Activated naive CD4-positive, alpha-beta T cell (primary cell): ENCODE data around the gene PBOV1.

Experiments used
- DNase-seq, 4 experiments: peaks; one replicate each; lab custom pipeline; 2025; lab: John Stamatoyannopoulos, UW

PBOV1 gene

GRCh38 chr6:138218449-138218848 lies at the start of gene PBOV1:
PBOV1 (minus strand) TSS chr6:138218491; CDS start chr6:138218395, 96 bp downstream.
- DNase-seq = no peak

GRCh38 chr6:138266095-138266494 lies 47.8 kb upstream of the PBOV1 start:
- DNase-seq = no peak

DNA sequence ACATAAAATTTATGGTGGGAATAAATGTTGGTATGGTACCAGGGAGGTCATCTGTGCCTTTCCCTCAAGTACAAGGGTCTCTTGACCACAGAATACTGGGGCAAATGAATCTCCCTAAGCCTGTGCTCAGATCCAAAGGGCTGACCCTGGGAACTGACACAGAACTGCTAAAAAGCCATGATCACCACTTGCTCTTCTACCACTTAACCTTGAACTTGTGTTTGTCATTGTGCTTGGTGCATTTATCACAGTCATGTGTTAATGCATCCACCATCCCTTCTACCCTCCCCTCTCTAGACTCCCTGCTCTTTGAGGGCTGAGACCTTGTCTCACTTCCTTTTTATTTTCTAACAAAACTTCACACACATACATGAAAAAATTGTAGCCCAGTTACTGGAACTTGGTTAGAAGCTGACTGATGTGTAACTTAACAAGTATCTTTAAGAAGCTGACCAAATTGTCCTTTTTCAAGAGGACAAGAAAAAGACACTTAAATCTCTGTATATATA lies 46.1 kb upstream of the PBOV1 start:
- no peak for DNase-seq

DNA sequence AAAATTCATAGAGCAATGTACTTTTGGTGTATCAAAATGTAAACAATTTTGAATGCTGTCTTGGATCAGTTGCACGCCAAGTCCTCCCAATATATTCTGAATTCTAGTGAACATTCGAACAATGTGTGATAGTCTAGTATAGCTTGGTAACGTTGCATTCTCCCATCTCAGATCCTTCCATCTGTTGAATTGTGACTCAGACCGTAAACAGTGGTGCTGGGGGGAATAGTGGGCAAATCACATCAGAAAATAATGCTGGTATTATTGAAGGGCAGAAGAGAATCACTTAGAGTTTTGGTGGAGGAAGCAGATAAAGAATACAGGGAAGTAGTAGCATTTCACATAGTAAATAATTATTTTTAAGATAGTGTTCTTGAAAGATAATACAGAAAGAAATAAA lies 45.7 kb upstream of the PBOV1 start:
- DNase-seq = no peak

GRCh38 chr6:138261116-138261780 lies 43.0 kb upstream of the PBOV1 start:
- DNase-seq = no peak

DNA sequence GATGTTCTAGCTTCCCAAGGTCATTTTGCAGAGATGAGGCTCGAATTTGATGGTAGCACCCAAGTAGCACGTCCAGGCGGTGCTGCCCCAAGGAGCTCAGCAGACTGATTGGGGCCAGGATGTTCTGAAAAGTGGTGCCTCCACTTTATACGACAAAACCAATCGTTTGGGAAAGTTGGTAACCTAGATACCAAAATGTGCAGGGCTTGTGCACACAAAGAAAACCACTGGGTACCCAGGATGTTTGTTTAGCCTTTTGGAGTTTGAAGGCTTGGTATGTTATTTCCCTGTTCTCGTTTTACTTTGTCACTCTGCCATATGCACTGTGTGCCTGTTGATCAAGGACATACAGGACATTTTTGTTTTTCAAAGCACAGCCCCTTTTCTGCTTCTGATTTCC lies 40.7 kb upstream of the PBOV1 start:
- DNase-seq = no peak

- no peak for DNase-seq
Measured at GRCh38 chr6:138258197-138258596, 39.9 kb upstream of the PBOV1 start.

DNA sequence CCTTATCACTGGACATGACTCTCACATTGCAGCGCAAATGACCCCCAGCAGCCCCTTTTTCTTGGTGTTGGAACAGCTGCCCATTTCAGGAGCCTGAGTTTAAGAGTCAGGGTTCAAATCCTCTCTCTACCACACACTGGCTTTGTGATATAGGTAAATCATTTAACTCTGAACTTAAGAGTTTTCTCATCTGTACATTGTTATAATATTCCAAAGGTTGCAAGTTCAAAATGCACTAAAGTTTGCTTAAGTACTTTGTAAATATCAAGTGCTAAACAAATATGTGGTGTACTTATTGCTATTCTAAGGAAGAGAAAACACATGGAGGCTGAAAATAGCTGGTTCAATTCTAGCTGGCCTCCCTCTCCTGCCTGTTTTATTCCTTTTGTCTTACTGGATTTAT lies 39.3 kb upstream of the PBOV1 start:
- no peak for DNase-seq

DNA sequence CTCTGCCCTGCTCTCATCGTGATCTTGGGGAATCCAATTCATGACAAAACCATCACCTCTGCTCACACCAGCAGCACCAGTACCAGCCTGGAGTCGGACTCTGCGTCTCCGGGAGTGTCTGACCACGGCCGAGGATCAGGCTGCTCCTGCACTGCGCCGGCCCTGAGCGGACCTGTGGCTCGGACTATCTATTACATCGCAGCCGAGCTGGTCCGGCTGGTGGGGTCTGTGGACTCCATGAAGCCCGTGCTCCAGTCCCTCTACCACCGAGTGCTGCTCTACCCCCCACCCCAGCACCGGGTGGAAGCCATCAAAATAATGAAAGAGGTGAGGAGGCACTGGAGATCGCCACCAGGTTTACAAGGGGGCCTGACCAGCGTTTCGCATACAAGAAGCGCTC lies 37.2 kb upstream of the PBOV1 start:
- DNase-seq = no peak

- DNase-seq = no peak
Measured at GRCh38 chr6:138253731-138254130, 35.4 kb upstream of the PBOV1 start.

DNA sequence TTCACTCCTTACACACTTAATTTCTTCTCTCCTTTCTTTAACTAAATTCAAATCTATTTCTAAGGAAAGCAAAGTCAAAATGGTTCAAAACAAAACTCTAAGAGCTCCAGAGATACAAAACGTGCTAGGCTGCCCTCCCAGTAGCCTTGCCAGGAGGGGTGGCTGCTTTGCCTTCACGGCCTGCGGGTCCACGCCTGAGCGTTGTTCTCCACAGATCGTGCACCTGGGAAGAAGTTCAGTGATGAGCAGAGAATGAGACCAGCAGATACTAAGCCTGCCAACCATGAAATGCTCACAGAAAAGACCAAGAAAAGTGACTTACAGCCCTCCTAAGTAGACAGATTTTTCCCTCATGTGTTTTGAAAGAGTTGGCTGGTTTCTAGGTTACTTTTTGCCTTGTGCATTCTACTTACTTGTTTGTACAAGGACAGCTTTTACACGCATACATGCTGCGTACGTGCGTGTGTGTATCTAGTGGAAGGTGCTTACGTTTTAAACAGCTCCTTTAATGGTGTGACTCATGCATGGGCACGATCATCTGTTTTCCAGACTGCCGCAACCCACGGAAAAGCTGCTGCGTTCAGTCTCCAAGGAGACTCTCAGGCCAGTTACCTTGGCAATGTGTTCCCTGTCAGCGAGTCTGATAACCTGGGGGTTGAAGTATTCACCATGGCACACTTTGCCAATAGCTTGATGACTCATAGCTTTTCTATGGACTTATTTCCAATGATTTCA lies 32.4 kb upstream of the PBOV1 start:
- no peak for DNase-seq

GRCh38 chr6:138250053-138250452 lies 31.8 kb upstream of the PBOV1 start:
- DNase-seq = no peak

DNA sequence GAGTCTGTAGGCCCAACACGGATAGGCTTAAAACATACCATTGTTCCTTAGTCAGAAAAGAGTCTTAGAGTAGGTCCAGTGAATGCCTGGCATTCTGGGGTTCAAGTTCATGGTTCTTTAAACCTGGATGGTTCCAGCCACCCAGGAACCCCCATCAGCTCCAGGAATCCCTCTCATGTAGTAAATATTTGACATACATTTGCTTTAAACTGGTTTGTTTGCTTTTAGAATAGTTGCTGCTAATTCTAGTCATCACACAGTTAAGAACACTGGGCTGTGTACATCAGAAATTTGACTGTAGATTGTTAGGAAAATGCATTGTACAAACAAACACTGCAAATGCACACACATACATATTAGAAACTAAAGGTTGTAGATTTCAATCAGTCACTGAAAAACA lies 30.6 kb upstream of the PBOV1 start:
- no peak for DNase-seq

DNA sequence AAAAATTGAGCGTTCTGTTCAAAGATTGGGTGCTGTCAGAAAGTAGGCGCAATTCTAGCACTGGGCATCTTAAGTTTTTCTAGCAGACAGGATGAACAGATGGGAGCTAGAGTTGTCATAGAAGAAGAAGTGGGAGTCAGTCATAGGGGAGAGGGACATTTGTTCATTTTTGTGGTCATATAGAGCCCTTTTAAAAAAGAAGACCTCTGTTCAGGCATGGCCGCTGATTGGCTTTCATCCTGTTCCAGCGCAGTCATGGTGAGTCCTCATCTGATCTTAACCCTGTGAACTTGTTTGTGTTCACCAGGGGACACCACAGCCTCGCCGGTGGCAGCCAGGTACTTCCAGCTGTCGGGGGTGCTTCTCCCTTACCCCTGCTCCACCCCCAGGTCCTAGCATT lies 29.7 kb upstream of the PBOV1 start:
- DNase-seq = no peak

GRCh38 chr6:138246650-138247440 lies 28.6 kb upstream of the PBOV1 start:
- DNase-seq = no peak

- DNase-seq = no peak
Measured at GRCh38 chr6:138245751-138246150, 27.5 kb upstream of the PBOV1 start.

- DNase-seq = no peak
Measured at GRCh38 chr6:138242987-138243592, 24.8 kb upstream of the PBOV1 start.

DNA sequence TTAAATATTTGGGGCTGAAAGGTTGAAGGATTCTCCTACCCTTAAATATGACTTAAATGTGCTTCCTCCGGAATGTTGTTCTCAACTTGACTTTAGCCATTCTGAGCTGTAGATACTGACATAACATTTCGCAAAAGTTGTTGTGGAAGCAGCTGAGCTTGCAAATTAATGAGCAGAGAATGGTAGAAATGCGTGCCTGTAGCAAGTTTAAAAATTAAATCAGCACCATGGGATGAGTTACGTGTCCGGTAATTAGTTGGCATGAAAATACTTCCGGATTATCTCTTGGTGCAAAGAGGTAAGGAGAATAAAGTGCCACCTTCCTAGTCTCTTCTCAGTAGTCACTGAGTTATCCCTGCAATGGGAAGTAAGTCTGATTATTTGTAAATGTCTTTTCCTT lies 23.6 kb upstream of the PBOV1 start:
- no peak for DNase-seq

- DNase-seq = no peak
Measured at GRCh38 chr6:138241381-138241780, 23.1 kb upstream of the PBOV1 start.

GRCh38 chr6:138240476-138241245 lies 22.4 kb upstream of the PBOV1 start:
- no peak for DNase-seq

DNA sequence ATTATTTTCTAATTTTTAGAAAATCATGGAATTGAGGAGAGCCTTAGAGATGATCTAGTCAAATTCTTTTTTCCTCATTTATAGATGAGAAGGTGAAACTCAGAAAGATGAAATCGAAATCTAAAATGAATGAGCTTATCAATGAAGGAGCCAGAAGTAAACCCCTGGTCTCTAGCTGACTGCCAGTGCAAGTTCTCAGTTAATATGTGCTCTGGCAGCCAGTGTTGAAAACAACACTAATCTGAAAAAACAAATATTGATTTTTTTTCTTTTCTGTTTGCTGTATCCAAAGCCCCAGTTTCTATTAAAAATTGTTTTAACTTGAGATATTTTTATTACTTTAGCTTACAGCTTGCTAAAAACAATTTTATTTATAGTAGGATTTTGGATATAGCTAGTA lies 21.5 kb upstream of the PBOV1 start:
- no peak for DNase-seq

DNA sequence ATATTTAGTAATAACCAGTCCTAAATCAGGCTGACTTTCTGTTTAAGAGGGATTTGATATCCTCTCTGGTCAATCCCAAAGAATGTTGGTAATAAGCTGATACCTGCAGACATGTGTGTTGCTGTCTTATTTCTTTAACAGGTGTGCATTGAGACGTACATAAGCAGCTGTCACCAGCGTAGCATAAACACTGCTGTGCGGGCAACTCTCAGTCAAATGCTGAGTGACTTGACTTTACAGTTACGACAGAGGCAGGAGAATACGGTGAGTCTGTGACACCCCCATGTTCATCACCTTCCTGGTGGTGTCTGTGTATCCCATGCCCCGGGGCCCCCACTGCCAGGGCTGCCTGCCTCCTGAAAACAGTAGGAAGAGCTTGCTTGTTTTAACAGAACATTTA lies 20.1 kb upstream of the PBOV1 start:
- DNase-seq = no peak
